Activated CD4-positive, alpha-beta memory T cell treated with anti-CD3 and anti-CD28 coated beads for 36 hours (primary cell): ENCODE results near the gene CCL25. TPM values are rescaled to one million over a fixed set of nuclear protein-coding genes. Genes with fewer than 3 reads are reported as not detected.

ENCODE experiments used
- CTCF ChIA-PET: fragments of 350-600 bp; sonication (Branson Sonifier 250); formaldehyde crosslinking; loops from one replicate; lab custom pipeline; 2021; ENCODE audit warnings: antibody characterized with exemption, inconsistent platforms; lab: Charles Lee
- POLR2A ChIA-PET: fragments of 350-600 bp; sonication (Branson Sonifier 250); formaldehyde crosslinking; loops from one replicate; lab custom pipeline; 2021; ENCODE audit warnings: antibody characterized with exemption; lab: Charles Lee
- DNase-seq: peaks from one replicate; pipeline ENCODE4 v3.0.0-alpha.2; 2020
- H3K27ac Mint-ChIP-seq: one replicate; pipeline ENCODE4 v1.8.0; 2021; ENCODE audit warnings: mixed read lengths
- H3K27me3 Mint-ChIP-seq: one replicate; pipeline ENCODE4 v1.8.0; 2021; ENCODE audit warnings: mixed read lengths
- H3K36me3 Mint-ChIP-seq: one replicate; pipeline ENCODE4 v1.8.0; 2021; ENCODE audit warnings: mixed read lengths
- H3K4me1 Mint-ChIP-seq: one replicate; pipeline ENCODE4 v1.8.0; 2021; ENCODE audit warnings: low read depth, mixed read lengths
- H3K4me3 Mint-ChIP-seq: one replicate; pipeline ENCODE4 v1.8.0; 2021; ENCODE audit warnings: mild to moderate bottlenecking, mixed read lengths
- H3K9me3 Mint-ChIP-seq: one replicate; pipeline ENCODE4 v1.8.0; 2021; ENCODE audit warnings: mixed read lengths
- intact Hi-C: fragments of 100-400 bp; cut with micrococcal nuclease; formaldehyde crosslinking; loops from one replicate; pipeline ENCODE4 v1.15.1; 2023
- total RNA-seq, 2 experiments: library from RNA; stranded (reverse); gene quantifications; one replicate each; pipeline ENCODE4 v1.2.3, GENCODE V29; 2021

CCL25 gene
- total RNA-seq, 2 experiments from 2014 or later: not detected

DNA sequence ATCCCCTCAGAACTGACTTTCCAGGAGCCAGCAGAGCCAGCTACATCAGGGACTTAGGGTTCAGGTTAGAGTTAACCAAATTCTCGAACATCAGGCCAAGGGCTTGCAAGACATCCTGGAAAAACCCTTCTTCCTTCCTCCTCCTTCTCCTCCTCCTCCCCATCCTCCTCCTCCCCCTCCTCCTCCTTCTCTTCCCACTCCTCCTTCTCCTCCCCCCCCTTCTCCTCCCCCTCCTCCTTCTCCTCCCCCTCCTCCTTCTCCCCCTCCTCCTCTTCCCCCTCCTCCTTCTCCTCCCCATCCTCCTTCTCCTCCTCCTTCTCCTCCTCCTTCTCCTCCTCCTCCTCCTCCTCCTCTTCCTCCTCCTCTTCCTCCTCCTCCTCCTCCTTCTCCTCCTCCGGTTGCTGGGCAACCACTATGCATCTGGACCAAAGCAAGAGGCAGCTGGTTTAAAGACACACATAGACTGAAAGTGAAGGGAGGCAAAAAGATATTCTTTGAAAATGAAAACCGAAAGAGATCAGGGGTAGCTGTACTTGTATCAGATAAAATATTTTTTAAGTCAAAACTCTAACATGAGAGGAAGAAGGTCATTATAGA, 5.9 kb upstream of the CCL25 start:
- CTCF ChIA-PET: no interaction called here
- intact Hi-C loops: no loop called here

DNA sequence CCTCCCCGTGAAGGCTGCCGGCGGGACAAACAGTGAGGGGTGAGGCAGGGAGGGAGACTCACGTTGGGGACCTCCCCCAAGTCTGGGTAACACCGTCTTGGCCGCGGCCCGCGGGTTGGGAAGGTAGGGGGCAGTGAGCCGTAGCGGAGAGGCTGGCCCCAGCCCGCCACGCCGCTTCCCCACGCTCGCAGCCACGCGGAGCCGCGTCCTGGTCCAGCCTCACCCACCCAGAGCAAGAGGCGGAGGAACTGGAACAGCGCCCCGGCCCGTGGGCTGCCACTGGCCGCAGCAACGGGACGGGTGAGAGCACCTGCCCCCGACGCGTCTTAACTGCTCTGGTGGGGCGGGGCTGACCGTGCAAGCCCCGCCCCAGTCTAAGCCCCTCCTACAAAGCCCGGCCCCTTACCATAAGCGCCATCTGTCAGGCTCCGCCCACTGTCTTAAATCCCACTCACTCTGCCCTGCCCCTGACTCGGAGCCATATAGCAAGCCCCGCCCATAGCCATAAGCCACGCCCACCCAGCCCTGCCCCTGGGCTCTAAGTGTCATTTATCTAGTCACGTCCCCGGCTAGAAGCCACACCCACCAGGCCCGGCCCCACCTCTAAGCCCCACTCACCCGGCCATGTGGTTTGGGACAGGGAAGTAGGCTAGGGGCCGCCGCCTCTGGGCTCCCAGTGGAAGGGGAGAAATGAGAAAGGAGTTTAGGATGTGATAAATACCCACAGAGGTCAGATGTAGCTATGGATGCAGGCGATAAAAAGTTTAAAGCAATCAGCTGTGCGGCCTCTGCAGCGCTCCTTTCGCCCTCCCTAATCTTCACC, 2.1 kb upstream of the CCL25 start:
- Mint-ChIP-seq H3K27ac (no peak overlapping the region), H3K27me3 (no peaks in the 10 kb centered on the region), H3K36me3 (no peaks in the 10 kb centered on the region), H3K9me3 (no peaks in the 10 kb centered on the region), H3K4me1 (peaks cover 5% of the 10 kb centered on the region), H3K4me3 (peak overlapping the region; percentile 37)
- peak; percentile 95 for DNase-seq
- intact Hi-C loops: loop anchor here (5.0 kb wide), 1 partner anchor 108 kb away; the partner anchor contains the start of gene TIMM44
- ChIA-PET POLR2A (no interaction called here), CTCF (no interaction called here)

More for the DNA sequence above, 5.9 kb upstream of the CCL25 start:
- H3K4me3 Mint-ChIP-seq: no peak overlapping the region
- H3K36me3 Mint-ChIP-seq: no peaks in the 10 kb centered on the region
- H3K27me3 Mint-ChIP-seq: no peaks in the 10 kb centered on the region
- no peaks in the 10 kb centered on the region for H3K4me1 Mint-ChIP-seq
- POLR2A ChIA-PET: interaction anchor here (1.2 kb wide), 1 partner anchor 112 kb away, joined by 3 read pairs; no protein-coding TSS in a partner anchor
- no peak overlapping the region for H3K27ac Mint-ChIP-seq
- no peaks in the 10 kb centered on the region for H3K9me3 Mint-ChIP-seq
- DNase-seq: no peak

DNA sequence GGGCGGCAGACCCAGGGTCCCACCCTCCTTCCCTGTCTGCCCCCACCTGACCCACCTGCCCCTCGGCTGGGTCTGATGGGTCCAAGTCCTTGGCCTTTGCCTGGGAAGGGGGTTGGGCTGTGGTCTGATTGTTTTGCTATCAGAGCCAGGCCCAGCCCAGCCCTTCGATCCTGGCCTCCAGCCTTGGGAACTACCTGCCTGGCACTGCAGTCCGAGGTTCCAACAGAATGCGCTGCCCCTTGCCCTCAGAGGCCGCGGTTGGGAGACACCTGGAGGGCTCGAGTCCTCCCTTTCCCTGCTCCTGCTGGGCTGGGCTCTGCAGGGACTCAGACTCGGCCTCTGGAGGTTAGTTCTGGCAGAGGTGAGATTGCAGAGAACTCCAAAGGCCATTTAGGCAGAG, 1.6 kb downstream of the CCL25 start:
- Mint-ChIP-seq H3K27me3 (no peaks in the 10 kb centered on the region), H3K27ac (no peak overlapping the region), H3K4me1 (peaks cover 5% of the 10 kb centered on the region), H3K36me3 (no peaks in the 10 kb centered on the region), H3K4me3 (no peak overlapping the region), H3K9me3 (no peaks in the 10 kb centered on the region)
- intact Hi-C loops: loop anchor here (5.0 kb wide), 1 partner anchor 112 kb away; the partner anchor contains the start of gene TIMM44
- DNase-seq: no peak
- POLR2A ChIA-PET: no interaction called here
- CTCF ChIA-PET: interaction anchor here (0.6 to 1.1 kb wide), 3 partner anchors 52 to 178 kb away, joined by 3 to 5 read pairs (median 3); no protein-coding TSS in a partner anchor

DNA sequence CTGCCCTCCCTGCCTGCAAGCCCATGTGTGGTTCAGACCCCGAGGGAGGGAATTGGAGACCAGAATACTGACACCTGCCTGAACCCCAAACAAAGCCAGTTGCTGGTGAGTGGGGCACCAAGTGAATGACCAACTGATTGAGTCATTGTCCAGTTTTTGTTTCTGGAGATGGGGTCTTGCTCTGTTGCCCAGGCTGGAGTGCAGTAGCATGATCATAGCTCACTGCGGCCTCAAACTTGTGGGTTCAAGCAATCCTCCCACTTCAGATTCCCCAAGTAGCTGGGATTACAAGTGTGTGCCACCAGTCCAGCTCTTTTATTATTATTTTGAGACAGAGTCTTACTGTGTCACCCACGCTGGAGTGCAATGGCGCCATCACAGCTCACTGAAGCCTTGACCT, 4.0 kb downstream of the CCL25 start:
- Mint-ChIP-seq H3K36me3 (no peaks in the 10 kb centered on the region), H3K27me3 (no peaks in the 10 kb centered on the region), H3K9me3 (no peaks in the 10 kb centered on the region), H3K4me1 (peaks cover 5% of the 10 kb centered on the region), H3K4me3 (no peak overlapping the region), H3K27ac (no peak overlapping the region)
- ChIA-PET CTCF (interaction anchor here (1.7 kb wide), 1 partner anchor 112 kb away, joined by 8 read pairs; no protein-coding TSS in a partner anchor), POLR2A (no interaction called here)
- intact Hi-C loops: no loop called here
- no peak for DNase-seq

DNA sequence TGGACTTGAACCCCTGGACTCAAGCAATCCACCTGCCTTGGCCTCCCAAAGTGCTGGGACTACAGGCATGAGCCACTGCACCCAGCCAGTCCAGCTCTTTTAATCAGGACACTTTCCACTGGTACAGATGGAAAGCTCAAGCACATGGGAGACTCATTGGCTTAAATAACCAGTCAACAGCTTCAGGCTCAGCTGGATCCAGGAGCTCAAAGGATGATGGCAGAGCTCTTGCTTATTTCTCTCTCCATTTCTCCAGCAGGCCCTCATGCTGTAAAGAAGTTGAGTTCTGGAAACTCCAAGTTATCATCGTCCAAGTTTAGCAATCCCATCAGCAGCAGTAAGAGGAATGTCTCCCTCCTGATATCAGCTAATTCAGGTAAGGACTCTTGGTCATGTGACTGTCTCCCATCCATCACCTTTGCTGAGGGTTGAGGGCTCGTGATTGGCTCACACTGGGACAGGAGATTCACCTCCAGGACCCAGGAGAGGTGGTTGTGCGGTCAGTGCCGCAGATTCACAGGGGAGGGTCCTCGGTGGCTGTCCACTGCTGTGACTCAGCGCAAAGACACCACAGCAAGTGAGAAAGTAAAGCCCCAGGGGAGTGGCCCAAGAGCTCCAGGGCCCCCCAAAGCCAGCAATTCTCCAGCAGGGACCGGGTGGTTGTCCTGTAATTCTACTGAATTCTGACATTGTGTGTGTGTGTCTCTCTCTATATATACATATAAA, 5.1 kb downstream of the CCL25 start:
- Mint-ChIP-seq H3K4me1 (no peaks in the 10 kb centered on the region), H3K4me3 (no peak overlapping the region), H3K36me3 (no peaks in the 10 kb centered on the region), H3K27ac (no peak overlapping the region), H3K27me3 (no peaks in the 10 kb centered on the region), H3K9me3 (no peaks in the 10 kb centered on the region)
- POLR2A ChIA-PET: no interaction called here
- intact Hi-C loops: no loop called here
- DNase-seq: no peak
- CTCF ChIA-PET: interaction anchor here (1.4 to 1.7 kb wide), 2 partner anchors 55 to 113 kb away, joined by 4 to 8 read pairs; no protein-coding TSS in a partner anchor

DNA sequence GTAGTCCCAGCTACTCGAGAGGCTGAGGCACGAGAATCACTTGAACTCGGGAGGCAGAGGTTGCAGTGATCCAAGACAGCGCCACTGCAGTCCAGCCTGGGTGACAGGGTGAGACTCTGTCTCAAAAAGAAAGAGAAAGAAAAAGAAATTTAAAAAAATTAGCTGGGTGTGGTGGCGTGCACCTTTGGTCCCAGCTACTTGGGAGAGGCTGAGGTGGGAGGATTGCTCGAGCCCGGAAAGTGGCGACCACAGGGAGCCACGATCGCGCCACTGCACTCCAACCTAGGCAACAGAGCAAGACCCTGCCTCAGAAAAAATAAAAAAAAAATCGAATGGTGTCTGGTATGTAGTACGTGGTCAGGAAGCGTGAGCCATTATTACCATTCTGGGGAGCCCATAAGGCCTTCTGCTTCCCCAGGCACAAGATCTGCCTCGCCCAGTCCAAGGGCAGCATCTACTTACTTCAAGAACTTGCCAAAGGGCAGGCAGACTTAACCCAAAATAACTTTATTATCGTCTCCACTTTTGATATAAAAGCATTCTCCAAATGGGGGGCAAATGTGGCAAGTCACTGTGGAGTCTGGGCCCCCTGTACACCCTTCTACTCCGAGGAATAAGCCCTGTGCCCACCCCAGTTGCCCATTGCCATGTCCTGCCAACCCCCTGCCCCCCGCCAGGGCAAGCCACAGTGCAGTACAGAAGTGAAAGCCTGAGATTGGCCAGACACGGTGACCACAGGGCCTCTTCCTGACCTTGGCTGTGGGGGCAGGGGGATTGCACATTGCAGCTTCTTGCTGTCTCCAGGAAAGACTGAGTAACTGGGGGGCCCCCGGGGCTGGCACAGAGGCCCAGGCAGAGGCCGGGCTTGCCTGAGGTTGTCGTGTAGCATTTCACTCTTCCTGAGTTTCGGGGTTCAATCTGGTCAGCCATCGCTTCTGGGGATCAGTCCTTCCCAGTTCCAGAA, 12.6 kb downstream of the CCL25 start:
- H3K4me1 Mint-ChIP-seq: no peaks in the 10 kb centered on the region
- CTCF ChIA-PET: no interaction called here
- H3K36me3 Mint-ChIP-seq: peaks cover 4% of the 10 kb centered on the region
- POLR2A ChIA-PET: no interaction called here
- H3K9me3 Mint-ChIP-seq: peaks cover 15% of the 10 kb centered on the region
- intact Hi-C loops: no loop called here
- DNase-seq: peak; percentile 24
- H3K27me3 Mint-ChIP-seq: no peaks in the 10 kb centered on the region
- H3K27ac Mint-ChIP-seq: no peak overlapping the region
- H3K4me3 Mint-ChIP-seq: no peak overlapping the region

DNA sequence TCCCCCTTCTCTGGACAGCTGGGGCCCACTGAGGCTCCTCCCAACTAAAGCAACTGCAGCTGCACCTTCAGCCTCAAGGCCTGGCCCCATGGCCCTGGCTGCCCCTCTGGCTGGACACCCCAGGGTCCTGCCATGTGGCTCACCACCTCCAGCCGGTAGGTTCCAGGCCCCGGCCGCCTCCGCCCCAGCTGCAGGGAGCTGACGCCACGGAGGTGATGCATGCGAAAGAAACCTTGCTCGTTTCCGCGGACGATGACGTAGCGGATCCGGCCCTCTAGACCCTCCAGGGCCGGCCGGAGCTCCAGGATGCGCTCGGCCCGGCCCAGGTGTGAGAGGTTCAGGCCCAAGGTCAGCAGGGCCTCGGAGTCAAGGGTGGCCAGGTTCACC, 13.3 kb downstream of the CCL25 start:
- Mint-ChIP-seq H3K4me1 (no peaks in the 10 kb centered on the region), H3K27ac (no peak overlapping the region), H3K4me3 (no peak overlapping the region), H3K36me3 (peaks cover 5% of the 10 kb centered on the region), H3K9me3 (peaks cover 19% of the 10 kb centered on the region), H3K27me3 (no peaks in the 10 kb centered on the region)
- CTCF ChIA-PET: no interaction called here
- intact Hi-C loops: no loop called here
- DNase-seq: no peak
- POLR2A ChIA-PET: no interaction called here

DNA sequence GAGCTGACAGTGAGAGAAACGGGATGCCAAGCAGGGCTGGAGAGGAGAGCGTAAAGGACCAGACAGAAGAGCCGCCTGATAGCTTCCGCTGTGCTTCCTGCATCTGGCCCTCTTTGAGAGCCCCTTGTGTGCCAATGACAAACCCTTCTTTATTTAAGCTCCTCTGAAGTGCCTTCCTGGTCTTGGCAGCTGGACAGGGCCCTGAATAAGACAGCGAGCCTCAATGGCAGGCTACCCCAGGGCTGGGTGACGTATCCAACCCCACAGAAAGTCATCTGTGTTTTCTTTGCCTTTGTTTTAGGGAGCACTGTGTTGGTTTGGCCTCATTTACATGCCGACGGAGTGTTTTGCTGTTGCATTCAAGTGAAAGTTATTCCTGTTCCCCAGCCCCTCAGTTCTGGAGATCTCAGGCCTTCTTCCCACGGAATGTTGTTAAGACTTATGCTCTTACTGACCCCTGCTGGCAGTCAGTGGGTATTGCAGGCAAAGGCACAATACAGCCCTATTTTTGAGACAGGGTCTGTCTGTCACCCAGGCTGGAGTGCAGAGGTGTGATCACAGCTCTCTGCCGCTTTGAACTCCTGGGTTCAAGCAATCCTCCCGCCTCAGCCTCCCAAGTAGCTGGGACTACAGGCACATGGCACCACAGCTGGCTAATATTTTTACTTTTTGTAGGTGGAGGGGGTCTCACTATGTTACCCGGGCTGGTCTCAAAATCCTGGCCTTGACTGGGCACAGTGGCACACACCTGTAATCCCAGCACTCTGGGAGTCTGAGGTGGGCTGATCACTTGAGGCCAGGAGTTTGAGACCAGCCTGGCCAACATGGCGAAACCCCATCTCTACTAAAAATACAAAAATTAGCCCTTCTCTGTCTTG, 16.8 kb downstream of the CCL25 start:
- H3K4me1 Mint-ChIP-seq: no peaks in the 10 kb centered on the region
- DNase-seq: peak; percentile 35
- POLR2A ChIA-PET: no interaction called here
- intact Hi-C loops: no loop called here
- CTCF ChIA-PET: interaction anchor here (0.7 to 1.7 kb wide), 8 partner anchors 8 to 125 kb away, joined by 3 to 8 read pairs (median 3); partner anchors contain the start of genes ELAVL1 and TIMM44
- H3K4me3 Mint-ChIP-seq: no peak overlapping the region
- H3K9me3 Mint-ChIP-seq: peaks cover 27% of the 10 kb centered on the region
- peaks cover 9% of the 10 kb centered on the region for H3K36me3 Mint-ChIP-seq
- no peaks in the 10 kb centered on the region for H3K27me3 Mint-ChIP-seq
- no peak overlapping the region for H3K27ac Mint-ChIP-seq

DNA sequence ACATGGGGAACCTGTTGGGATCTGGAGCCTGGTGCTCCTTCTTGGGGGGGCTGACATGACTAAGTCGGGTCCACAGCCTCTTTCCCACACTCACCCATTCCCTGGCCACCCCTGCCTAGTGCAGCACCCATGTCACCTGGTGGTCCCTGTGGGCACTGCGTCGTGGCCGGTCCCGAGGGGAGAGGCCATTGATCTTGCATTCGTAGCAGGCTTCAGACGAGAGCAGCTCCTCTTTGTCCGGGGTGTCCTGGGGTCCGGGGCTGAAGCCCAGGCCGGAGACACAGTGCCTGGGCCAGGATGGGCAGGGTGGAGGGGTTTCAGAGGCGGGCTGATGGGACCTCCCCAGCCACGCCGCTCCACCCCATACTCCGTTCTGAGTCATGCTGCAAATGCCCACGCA, 19.4 kb downstream of the CCL25 start:
- ChIA-PET CTCF (no interaction called here), POLR2A (no interaction called here)
- Mint-ChIP-seq H3K27ac (no peak overlapping the region), H3K36me3 (peaks cover 9% of the 10 kb centered on the region), H3K9me3 (peaks cover 31% of the 10 kb centered on the region), H3K4me3 (no peak overlapping the region), H3K27me3 (no peaks in the 10 kb centered on the region), H3K4me1 (no peaks in the 10 kb centered on the region)
- no peak for DNase-seq
- intact Hi-C loops: loop anchor here (5.0 kb wide), 1 partner anchor 130 kb away; the partner anchor contains the start of gene TIMM44

DNA sequence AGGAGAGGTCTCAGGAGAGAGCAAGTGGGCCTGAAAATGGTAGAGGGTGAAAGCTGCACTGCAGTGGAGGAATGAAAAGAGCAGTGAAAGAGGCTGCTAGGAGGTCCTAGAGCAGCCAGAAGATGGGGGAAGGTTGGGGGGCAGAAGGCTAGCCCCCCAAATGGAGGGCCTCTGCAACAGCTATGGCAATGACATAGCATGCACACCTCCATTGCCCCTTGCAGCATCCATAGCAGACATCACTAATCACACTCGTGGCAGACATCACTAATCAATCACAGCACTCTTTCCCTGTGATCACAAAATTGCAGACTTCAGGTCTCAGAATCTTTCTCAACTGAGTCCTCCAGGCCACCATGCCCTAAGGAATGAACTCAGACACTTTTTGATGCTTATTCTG, 21.9 kb downstream of the CCL25 start:
- no peak for DNase-seq
- ChIA-PET POLR2A (no interaction called here), CTCF (interaction anchor here (1.1 kb wide), 2 partner anchors 21 to 130 kb away, joined by 3 read pairs; no protein-coding TSS in a partner anchor)
- H3K4me1 Mint-ChIP-seq: no peaks in the 10 kb centered on the region
- peaks cover 6% of the 10 kb centered on the region for H3K36me3 Mint-ChIP-seq
- H3K9me3 Mint-ChIP-seq: peaks cover 22% of the 10 kb centered on the region
- intact Hi-C loops: loop anchor here (5.0 kb wide), 1 partner anchor 132 kb away; the partner anchor contains the start of gene TIMM44
- no peak overlapping the region for H3K4me3 Mint-ChIP-seq
- no peaks in the 10 kb centered on the region for H3K27me3 Mint-ChIP-seq
- H3K27ac Mint-ChIP-seq: no peak overlapping the region
